ENCODE data around the gene MXI1.

Gene MXI1

DNA sequence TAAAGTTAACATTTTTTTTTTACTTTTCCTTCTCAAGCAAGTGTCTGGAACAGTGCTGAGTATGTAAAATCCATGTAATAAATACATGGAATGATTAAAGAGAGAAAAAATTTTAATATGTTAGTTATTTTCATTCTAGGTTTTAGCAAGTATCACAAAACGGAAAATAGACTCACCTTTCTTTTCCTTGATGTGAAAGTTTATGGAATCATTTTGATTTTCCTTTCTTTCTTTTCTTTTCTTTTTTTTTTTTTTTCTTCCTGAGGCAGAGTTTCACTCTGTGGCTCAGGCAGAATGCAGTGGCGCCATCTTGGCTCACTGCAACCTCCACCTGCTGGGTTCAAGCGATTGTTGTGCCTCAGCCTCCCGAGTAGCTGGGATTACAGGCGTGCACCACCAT lies 69.2 kb downstream of the MXI1 start:
- peaks cover 32 to 54% (median 42%) of the 10 kb centered on the region in 10 experiments for H3K4me1 ChIP-seq
- H3K4me3 ChIP-seq = no peak overlapping the region
- H3K27me3 ChIP-seq = no peaks in the 10 kb centered on the region
- TF ChIP-seq Cebpa-rat (IDR thresholded peaks at IDR 0.05) = no peak
- peaks cover 0 to 54% (median 0%) of the 10 kb centered on the region in 11 experiments; a peak in 4 of 22 replicates for H4K20me1 ChIP-seq
- peaks cover 0 to 24% (median 8%) of the 10 kb centered on the region in 11 experiments; a peak in 9 of 22 replicates for H3K36me3 ChIP-seq
- H3K9me3 ChIP-seq (replicated peaks in 1 of 11) = no peaks in the 10 kb centered on the region
- H3K4me2 ChIP-seq = no peak overlapping the region
- no peak overlapping the region for H3K27ac ChIP-seq
- H3K9ac ChIP-seq = no peak overlapping the region

DNA sequence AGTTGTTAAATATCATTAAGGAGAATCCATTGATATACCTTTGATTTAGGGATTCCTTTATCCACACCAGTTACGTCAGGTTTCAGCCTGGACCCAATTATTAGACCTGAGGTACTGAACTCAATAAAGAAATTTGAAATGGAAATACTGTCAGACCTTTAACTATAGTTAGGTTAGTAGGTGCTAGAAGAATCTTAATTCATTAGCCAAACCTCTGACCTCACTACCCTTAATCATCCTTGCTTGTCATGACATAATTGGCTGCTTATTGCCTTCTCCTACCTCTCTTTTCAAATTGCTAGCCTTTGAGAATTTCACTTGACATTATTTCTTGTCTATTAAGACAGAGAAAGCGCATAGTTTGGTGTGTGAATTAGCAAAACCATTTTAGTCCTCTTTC lies 70.2 kb downstream of the MXI1 start:
- Histone ChIP-seq H4K20me1 (peaks cover 0 to 45% (median 0%) of the 10 kb centered on the region in 11 experiments; a peak in 3 of 22 replicates), H3K9me3 (replicated peaks in 1 of 11) (no peaks in the 10 kb centered on the region), H3K36me3 (peaks cover 0 to 29% (median 8%) of the 10 kb centered on the region in 11 experiments; a peak in 9 of 22 replicates), H3K9ac (no peak overlapping the region), H3K27me3 (no peaks in the 10 kb centered on the region), H3K4me1 (peaks cover 32 to 54% (median 42%) of the 10 kb centered on the region in 10 experiments), H3K4me3 (no peak overlapping the region), H3K27ac (no peak overlapping the region), H3K4me2 (peak overlapping the region in 3 of 11 experiments; percentile 52 to 68 (median 57); a peak in 3 of 22 replicates)
- no peak for TF ChIP-seq Cebpa-rat (IDR thresholded peaks at IDR 0.05)

DNA sequence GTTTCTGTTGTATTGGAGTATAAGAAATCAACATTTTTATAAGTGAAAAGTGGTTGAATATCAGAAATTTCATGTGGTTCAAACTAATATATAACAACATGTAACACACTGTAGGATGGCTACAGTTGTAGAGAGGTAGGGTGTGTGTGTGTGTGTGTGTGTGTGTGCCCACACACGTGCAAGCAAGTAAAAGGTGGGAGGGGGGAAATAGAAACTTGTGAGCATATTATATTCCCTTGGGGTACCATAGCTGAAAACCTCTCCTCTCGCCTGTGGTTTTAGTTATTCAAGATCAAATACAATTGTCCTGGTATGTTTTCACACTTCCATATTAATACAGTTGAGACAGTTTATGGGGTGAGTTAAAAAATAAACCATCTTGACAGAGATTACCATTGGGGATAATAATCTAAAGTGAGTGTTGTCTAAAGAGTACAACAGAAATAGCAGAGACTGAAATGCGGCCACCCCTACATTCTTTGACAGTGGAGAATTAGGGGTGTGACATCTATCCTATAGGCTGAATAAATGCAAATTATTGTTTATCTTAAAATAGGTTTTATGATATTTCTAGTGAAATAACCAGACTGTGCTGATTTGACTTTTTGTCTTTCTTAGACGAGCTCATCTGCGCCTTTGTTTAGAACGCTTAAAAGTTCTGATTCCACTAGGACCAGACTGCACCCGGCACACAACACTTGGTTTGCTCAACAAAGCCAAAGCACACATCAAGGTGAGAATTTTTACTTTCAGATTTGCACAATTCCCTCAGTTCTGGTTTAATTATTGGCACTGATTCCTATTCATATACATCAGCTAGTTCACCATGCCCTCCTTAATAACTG lies 71.4 kb downstream of the MXI1 start:
- peak overlapping the region in 8 of 11 experiments; percentile 1 to 57 (median 26); a peak in 8 of 22 replicates for H3K9ac ChIP-seq
- H3K4me3 ChIP-seq = no peak overlapping the region
- H3K4me2 ChIP-seq = peak overlapping the region; percentile 47 to 76 (median 64); a peak in 21 of 22 replicates

DNA sequence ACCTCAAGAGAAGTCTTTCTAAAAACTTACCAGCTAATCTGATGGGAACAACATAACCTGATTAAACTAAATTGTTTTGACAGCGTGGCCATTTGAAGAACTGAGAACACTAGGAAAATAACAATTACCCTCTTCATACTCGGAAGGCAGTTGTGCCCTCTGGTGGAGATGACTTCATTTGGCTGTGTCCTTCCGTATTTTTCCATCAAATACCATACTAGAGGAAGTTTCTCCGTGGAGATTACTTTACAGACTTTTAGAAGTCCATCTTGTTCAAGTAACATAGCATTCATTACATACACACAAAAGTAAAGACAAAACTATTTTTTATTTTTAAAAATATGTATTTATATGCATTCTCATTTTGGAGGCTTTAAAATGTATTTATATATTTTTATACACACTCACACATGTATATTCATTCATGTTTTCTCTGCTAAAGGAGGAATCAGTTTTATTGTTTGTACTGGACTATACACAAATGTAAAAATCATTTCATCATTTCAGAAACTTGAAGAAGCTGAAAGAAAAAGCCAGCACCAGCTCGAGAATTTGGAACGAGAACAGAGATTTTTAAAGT lies 72.1 kb downstream of the MXI1 start:
- H3K27ac ChIP-seq = peak overlapping the region in 5 of 11 experiments; percentile 8 to 48 (median 22); a peak in 6 of 22 replicates
- no peak overlapping the region for H3K4me3 ChIP-seq

More for the DNA sequence above, 71.4 kb downstream of the MXI1 start:
- Histone ChIP-seq H3K9me3 (replicated peaks in 1 of 11) (no peaks in the 10 kb centered on the region), H4K20me1 (peaks cover 0 to 36% (median 0%) of the 10 kb centered on the region in 11 experiments; a peak in 3 of 22 replicates), H3K27ac (peak overlapping the region in 5 of 11 experiments; percentile 8 to 48 (median 22); a peak in 7 of 22 replicates), H3K27me3 (no peaks in the 10 kb centered on the region), H3K36me3 (peaks cover 0 to 32% (median 8%) of the 10 kb centered on the region in 11 experiments; a peak in 9 of 22 replicates), H3K4me1 (peaks cover 22 to 42% (median 30%) of the 10 kb centered on the region in 10 experiments)
- no peak for TF ChIP-seq Cebpa-rat (IDR thresholded peaks at IDR 0.05)

DNA sequence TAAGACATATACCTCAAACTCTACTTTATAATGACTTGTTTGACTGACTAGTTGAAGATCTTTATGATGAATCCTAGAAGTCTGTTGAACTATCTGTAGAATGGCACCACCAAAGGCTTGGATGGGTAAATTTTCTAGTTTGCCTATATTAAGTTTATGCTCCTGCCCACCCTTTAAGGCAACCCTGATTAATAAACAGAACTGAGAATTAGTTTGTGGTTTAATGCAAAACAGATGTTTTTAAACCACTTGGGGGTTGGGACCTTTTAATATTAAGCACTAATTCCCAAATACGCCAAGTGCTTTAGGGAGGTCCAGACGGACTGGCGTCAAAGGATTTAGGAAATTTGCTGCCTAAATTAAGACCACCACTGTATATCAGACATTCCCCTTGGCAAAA lies 76.9 kb downstream of the MXI1 start:
- no peak overlapping the region for H3K27ac ChIP-seq
- peaks cover 44 to 83% (median 59%) of the 10 kb centered on the region in 11 experiments for H3K36me3 ChIP-seq
- peaks cover 0 to 41% (median 0%) of the 10 kb centered on the region in 11 experiments; a peak in 4 of 22 replicates for H4K20me1 ChIP-seq
- no peak overlapping the region for H3K4me3 ChIP-seq
- no peak for TF ChIP-seq Cebpa-rat (IDR thresholded peaks at IDR 0.05)
- H3K4me1 ChIP-seq = peaks cover 0 to 1% (median under 1%) of the 10 kb centered on the region in 10 experiments; a peak in 16 of 20 replicates
- H3K9me3 ChIP-seq (replicated peaks in 1 of 11) = no peaks in the 10 kb centered on the region
- H3K4me2 ChIP-seq = no peak overlapping the region
- no peaks in the 10 kb centered on the region for H3K27me3 ChIP-seq
- H3K9ac ChIP-seq = no peak overlapping the region

More for the DNA sequence above, 72.1 kb downstream of the MXI1 start:
- peak overlapping the region; percentile 47 to 76 (median 64); a peak in 21 of 22 replicates for H3K4me2 ChIP-seq
- H3K9me3 ChIP-seq (replicated peaks in 1 of 11) = no peaks in the 10 kb centered on the region
- peak overlapping the region in 7 of 11 experiments; percentile 1 to 57 (median 32); a peak in 5 of 22 replicates for H3K9ac ChIP-seq
- H3K4me1 ChIP-seq = peaks cover 14 to 34% (median 23%) of the 10 kb centered on the region in 10 experiments
- H3K36me3 ChIP-seq = peaks cover 0 to 39% (median 11%) of the 10 kb centered on the region in 11 experiments; a peak in 13 of 22 replicates
- H3K27me3 ChIP-seq = no peaks in the 10 kb centered on the region
- H4K20me1 ChIP-seq = peaks cover 0 to 35% (median 0%) of the 10 kb centered on the region in 11 experiments; a peak in 3 of 22 replicates
- no peak for TF ChIP-seq Cebpa-rat (IDR thresholded peaks at IDR 0.05)

DNA sequence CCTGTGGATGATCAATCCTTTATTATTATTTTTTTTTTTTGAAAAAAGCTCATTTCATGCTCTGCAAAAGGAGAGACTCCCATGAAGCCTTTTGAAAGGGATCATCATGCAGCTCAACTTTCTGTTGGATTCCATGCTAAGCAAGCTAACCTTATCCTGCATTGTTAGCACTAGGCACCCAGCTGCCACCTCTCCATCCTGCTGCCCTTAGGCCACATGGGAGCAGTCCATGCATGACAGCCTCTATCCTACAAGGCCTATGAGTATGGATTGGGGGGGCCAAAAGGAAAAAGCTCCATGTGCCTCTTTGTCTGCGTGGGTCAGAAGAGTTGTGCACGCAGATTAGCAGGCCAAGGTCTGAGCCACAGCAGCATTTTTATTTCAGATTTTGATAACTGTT lies 78.1 kb downstream of the MXI1 start:
- Histone ChIP-seq H3K27me3 (no peaks in the 10 kb centered on the region), H3K4me1 (no peaks in the 10 kb centered on the region), H3K9me3 (replicated peaks in 1 of 11) (no peaks in the 10 kb centered on the region), H3K4me2 (no peak overlapping the region), H3K36me3 (peaks cover 55 to 86% (median 65%) of the 10 kb centered on the region in 11 experiments), H3K4me3 (no peak overlapping the region), H4K20me1 (peaks cover 0 to 54% (median 4%) of the 10 kb centered on the region in 11 experiments; a peak in 7 of 22 replicates), H3K27ac (no peak overlapping the region), H3K9ac (no peak overlapping the region)
- TF ChIP-seq Cebpa-rat (IDR thresholded peaks at IDR 0.05) = no peak

DNA sequence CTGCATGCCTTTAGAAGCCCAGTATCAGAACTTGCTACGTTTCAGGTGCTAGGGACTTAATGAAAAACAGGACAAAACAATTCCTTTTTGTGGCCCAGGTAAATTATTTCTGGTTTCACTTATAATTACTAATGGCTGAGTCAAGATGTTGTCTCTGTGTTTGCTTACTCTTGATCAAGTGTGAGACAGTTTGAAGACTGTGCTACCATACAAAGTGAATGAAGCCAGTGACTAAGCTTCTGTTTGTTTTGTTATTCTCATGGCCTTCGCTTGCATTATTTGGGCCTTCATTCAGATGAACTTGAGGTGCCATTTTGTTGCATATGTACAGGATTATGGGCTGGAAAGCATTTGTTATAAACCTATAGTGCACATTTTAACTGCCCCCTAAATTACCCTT lies 79.4 kb downstream of the MXI1 start:
- no peak overlapping the region for H3K9ac ChIP-seq
- H3K9me3 ChIP-seq (replicated peaks in 1 of 11) = no peaks in the 10 kb centered on the region
- no peaks in the 10 kb centered on the region for H3K4me1 ChIP-seq
- no peaks in the 10 kb centered on the region for H3K27me3 ChIP-seq
- no peak overlapping the region for H3K4me2 ChIP-seq
- H4K20me1 ChIP-seq = peaks cover 0 to 67% (median 10%) of the 10 kb centered on the region in 11 experiments; a peak in 11 of 22 replicates
- no peak for TF ChIP-seq Cebpa-rat (IDR thresholded peaks at IDR 0.05)
- H3K27ac ChIP-seq = no peak overlapping the region
- no peak overlapping the region for H3K4me3 ChIP-seq
- H3K36me3 ChIP-seq = peaks cover 66 to 86% (median 73%) of the 10 kb centered on the region in 11 experiments

DNA sequence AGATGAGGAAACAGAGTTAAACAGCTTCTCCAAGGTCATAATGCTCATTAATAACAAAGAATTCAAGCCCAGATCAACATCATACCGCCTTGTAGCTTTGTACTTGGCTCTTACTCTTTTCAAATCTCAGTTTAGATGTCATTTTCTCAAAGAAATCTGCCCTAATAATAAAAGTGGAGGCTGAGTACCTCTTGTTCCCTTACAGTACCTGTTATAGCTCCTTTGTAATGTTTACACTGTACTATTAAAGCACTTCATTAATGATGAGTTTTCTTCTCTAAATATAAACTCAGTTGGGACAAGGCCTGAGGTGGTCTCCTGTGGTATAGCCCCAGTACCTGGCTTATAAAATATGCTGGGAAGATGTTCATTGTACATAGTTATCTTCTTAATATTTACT lies 89.6 kb downstream of the MXI1 start:
- Histone ChIP-seq H3K36me3 (peaks cover 99 to 100% (median 100%) of the 10 kb centered on the region in 11 experiments), H3K4me2 (no peak overlapping the region), H3K9me3 (replicated peaks in 1 of 11) (no peaks in the 10 kb centered on the region), H3K27me3 (no peaks in the 10 kb centered on the region), H3K27ac (no peak overlapping the region), H3K4me1 (peaks cover 4 to 21% (median 8%) of the 10 kb centered on the region in 10 experiments), H3K9ac (no peak overlapping the region), H3K4me3 (no peak overlapping the region), H4K20me1 (peaks cover 41 to 99% (median 70%) of the 10 kb centered on the region in 11 experiments; a peak in 21 of 22 replicates)
- no peak for TF ChIP-seq Cebpa-rat (IDR thresholded peaks at IDR 0.05)
